ENCODE results near the gene MYCL. TPM values are rescaled to one million over a fixed set of nuclear protein-coding genes. Genes with fewer than 3 reads are reported as not detected.

MYCL gene
- total RNA-seq (1 to 10 TPM; 1.0 to 7.3 (median 5.5) TPM), polyA plus RNA-seq (1 to 10 TPM in 2 of 3 donors, under 1 TPM in 1; 0.90 to 1.2 (median 1.2) TPM)
- long read RNA-seq, donor 1: 0 reads
- long read RNA-seq, donor 2, partial matches to known transcripts: 0 of 2 reads
- long read RNA-seq, donor 2, other reads (novel, unspliced or antisense): 0 of 2 reads

DNA sequence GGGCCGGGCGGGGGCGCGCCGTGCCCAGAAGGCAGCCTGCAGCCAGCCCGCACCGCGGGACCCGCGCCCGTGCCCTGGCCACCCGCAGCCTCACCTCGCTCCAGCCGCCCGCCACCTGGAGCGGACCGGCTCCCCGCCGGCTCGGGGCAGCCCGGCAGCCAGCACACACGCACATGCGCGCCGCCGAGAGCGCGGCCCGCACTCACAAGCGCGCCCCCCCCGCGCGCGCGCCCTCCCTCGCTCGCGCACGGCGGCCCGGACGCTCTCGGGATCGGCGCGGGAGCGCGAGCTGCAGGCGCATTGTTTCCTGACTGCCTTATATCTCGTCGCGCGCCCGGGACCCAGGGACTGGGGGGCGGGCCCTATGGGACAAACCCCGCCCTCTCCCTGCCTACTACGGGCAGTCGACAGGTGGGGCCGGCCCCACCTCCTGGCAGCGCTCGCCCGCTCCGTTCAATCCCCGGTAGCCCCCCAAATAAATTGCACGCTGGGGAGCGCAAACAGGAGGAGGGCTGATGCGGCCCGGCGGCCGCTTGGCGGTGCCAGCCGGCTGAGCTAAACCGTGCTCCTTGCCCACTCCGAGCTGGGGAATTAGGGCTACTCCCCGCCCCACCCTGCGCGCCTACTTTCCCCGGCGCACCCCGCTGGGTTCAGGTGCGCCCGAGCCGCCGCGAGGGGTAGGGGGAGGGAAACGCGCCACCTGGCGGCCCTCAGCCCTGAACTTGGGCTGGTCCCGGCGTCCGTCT, at the start of gene MYCL:
Gene MYCL (minus strand): TSS at position 204 of the 746 bp plus-strand sequence. CDS start 483 bp downstream, outside the sequence.
- peaks cover 4 to 92% (median 42%) of the 10 kb centered on the region in 7 donors for H3K27me3 ChIP-seq (replicated peaks in 1 of 7)

GRCh38 chr1:39949891-39950290, 48.2 kb upstream of the MYCL start:
- Histone ChIP-seq H3K27ac (no peak overlapping the region), H3K36me3 (no peaks in the 10 kb centered on the region), H3K4me3 (no peak overlapping the region), H3K27me3 (replicated peaks in 1 of 7) (peaks cover 0 to 14% (median 0%) of the 10 kb centered on the region in 7 donors), H3K4me1 (peaks cover 0 to 11% (median 7%) of the 10 kb centered on the region in 6 donors), H3K9me3 (no peaks in the 10 kb centered on the region)
- 78 to 87% (median 86%) methylated on average over 2 of the region's 2 CpGs for WGBS, 5 donors
- DNase-seq: no peak
- intact Hi-C loops (cut with DNase I; ENCODE audit: low total_unique reads): no loop called here
- TF ChIP-seq POLR2AphosphoS5 (IDR thresholded peaks at IDR 0.05) (no peak), POLR2A (IDR thresholded peaks at IDR 0.05) (no peak)
- TF ChIP-seq, protein P1, sequence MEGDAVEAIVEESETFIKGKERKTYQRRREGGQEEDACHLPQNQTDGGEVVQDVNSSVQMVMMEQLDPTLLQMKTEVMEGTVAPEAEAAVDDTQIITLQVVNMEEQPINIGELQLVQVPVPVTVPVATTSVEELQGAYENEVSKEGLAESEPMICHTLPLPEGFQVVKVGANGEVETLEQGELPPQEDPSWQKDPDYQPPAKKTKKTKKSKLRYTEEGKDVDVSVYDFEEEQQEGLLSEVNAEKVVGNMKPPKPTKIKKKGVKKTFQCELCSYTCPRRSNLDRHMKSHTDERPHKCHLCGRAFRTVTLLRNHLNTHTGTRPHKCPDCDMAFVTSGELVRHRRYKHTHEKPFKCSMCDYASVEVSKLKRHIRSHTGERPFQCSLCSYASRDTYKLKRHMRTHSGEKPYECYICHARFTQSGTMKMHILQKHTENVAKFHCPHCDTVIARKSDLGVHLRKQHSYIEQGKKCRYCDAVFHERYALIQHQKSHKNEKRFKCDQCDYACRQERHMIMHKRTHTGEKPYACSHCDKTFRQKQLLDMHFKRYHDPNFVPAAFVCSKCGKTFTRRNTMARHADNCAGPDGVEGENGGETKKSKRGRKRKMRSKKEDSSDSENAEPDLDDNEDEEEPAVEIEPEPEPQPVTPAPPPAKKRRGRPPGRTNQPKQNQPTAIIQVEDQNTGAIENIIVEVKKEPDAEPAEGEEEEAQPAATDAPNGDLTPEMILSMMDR (IDR thresholded peaks at IDR 0.05 in 8 of 11, conservative IDR thresholded peaks at IDR 0.05 in 3 of 11): no peak

More for the DNA sequence above, at the start of gene MYCL:
- TF ChIP-seq POLR2A (IDR thresholded peaks at IDR 0.05) (no peak), POLR2AphosphoS5 (IDR thresholded peaks at IDR 0.05) (peak; percentile 28 to 74 (median 58))
- TF ChIP-seq, protein P1 (IDR thresholded peaks at IDR 0.05 in 8 of 11, conservative IDR thresholded peaks at IDR 0.05 in 3 of 11): peak; percentile 45 to 84 (median 77)
- Histone ChIP-seq H3K36me3 (no peaks in the 10 kb centered on the region), H3K4me3 (peak within 1 kb of the TSS; percentile 60 to 88 (median 64)), H3K9me3 (no peaks in the 10 kb centered on the region), H3K4me1 (peaks cover 5 to 26% (median 21%) of the 10 kb centered on the region in 6 donors), H3K27ac (peak within 1 kb of the TSS in 3 of 8 donors; percentile 40 to 58 (median 49))
- intact Hi-C loops (cut with DNase I; ENCODE audit: low total_unique reads): loop anchor here (2.0 kb wide), 1 partner anchor 85 kb away; no protein-coding TSS in a partner anchor
- WGBS, 5 donors: 0 to 2% (median 1%) methylated on average over 6 to 92 of the region's 92 CpGs
- peak; percentile 92 for DNase-seq

GRCh38 chr1:39947260-39947659, 45.5 kb upstream of the MYCL start:
- intact Hi-C loops (cut with DNase I; ENCODE audit: low total_unique reads): no loop called here
- 79 to 87% (median 82%) methylated on average over 4 of the region's 4 CpGs for WGBS, 5 donors

More at GRCh38 chr1:39947260-39947659, 45.5 kb upstream of the MYCL start:
- Histone ChIP-seq H3K36me3 (no peaks in the 10 kb centered on the region), H3K27me3 (replicated peaks in 1 of 7) (peaks cover 0 to 9% (median 0%) of the 10 kb centered on the region in 7 donors), H3K4me3 (no peak overlapping the region), H3K4me1 (no peaks in the 10 kb centered on the region), H3K27ac (no peak overlapping the region), H3K9me3 (no peaks in the 10 kb centered on the region)
- DNase-seq: no peak
- no peak for TF ChIP-seq POLR2AphosphoS5 (IDR thresholded peaks at IDR 0.05)
- no peak for TF ChIP-seq POLR2A (IDR thresholded peaks at IDR 0.05)
- TF ChIP-seq, protein P1 (IDR thresholded peaks at IDR 0.05 in 8 of 11, conservative IDR thresholded peaks at IDR 0.05 in 3 of 11): no peak

Measured in spleen (tissue), 13 donors.